GM12873 (cell line): ENCODE data around the gene SVBP.

Experiments used
- CTCF ChIP-seq: IDR thresholded peaks from 2 replicates; pipeline ENCODE4 v1.5.1; 2012; ENCODE audit warnings: low read depth, mild to moderate bottlenecking, moderate library complexity, low read length, control low read depth; ENCODE audit not compliant: insufficient read depth; ENCODE audit errors: missing control alignments

Gene SVBP

GRCh38 chr1:42767510-42768000, 49.6 kb downstream of the SVBP start:
- TF ChIP-seq CTCF, result no peak

GRCh38 chr1:42766741-42767509, 50.3 kb downstream of the SVBP start, which contains the start of the genes C1orf50 and P3H1:
Gene C1orf50, plus strand, starts transcription at chr1:42767249. Its CDS starts 63 bp downstream, at chr1:42767312.
Gene P3H1, minus strand, starts transcription at chr1:42767028. Its CDS starts 57 bp downstream, at chr1:42766971.
- TF ChIP-seq CTCF, result peak; percentile 6

- peak; percentile 59 for TF ChIP-seq CTCF
These were observed 51.1 kb downstream of the SVBP start for GRCh38 chr1:42765832-42766740.

- TF ChIP-seq CTCF, result no peak
These were observed 51.9 kb downstream of the SVBP start for GRCh38 chr1:42765269-42765668.

- TF ChIP-seq CTCF, result no peak
These were observed 54.9 kb downstream of the SVBP start for GRCh38 chr1:42762269-42762668.

GRCh38 chr1:42761567-42761966, 55.6 kb downstream of the SVBP start:
- no peak for TF ChIP-seq CTCF

GRCh38 chr1:42759114-42759513, 58.1 kb downstream of the SVBP start:
- no peak for TF ChIP-seq CTCF
